ENCODE results near the gene MRPS11.

DNA sequence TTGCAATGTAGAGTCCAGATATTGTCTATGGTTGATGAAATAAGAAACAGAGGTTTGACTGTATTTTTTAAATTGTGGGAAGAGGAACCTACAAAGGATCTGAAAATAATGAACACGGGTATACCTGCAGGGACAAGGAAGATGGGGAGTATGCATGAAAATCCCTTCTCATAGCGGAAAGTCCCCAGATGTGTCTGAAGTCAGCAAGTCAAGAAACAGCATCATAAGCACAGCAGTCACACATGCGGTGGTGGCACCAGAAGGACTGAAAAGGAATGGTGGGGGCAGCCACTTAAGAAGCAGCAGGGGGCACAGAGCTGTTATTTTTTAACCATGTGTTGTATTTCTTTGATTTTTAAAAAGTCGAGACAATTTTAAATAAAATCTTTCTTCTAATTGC, 4.7 kb downstream of the MRPS11 start:
- TF ChIP-seq POLR2A (IDR thresholded peaks at IDR 0.05; ENCODE audit: low read length) (no peak), GATA1 (IDR thresholded peaks at IDR 0.05; ENCODE audit: low read depth, low read length) (no peak)
